ENCODE measurements around the gene ARHGAP33. TPM values are rescaled to one million over a fixed set of nuclear protein-coding genes. Genes with fewer than 3 reads are reported as not detected.
A peak's percentile ranks its signal among the peaks of the same experiment; 100 is the strongest.

The ARHGAP33 gene
- total RNA-seq, 1 donor from 2014 or later = 24.5 TPM

GRCh38 chr19:35805526-35806102 is 30.2 kb downstream of the ARHGAP33 start:
- peaks cover 5% of the 10 kb centered on the region for H3K27me3 Mint-ChIP-seq (ENCODE audit: insufficient read depth)
- no peaks in the 10 kb centered on the region for H3K36me3 Mint-ChIP-seq (ENCODE audit: low read depth)
- no peaks in the 10 kb centered on the region for H3K9me3 Mint-ChIP-seq
- H3K4me3 Mint-ChIP-seq = no peak overlapping the region
- no peak overlapping the region for H3K27ac Mint-ChIP-seq
- peaks cover 10% of the 10 kb centered on the region for H3K4me1 Mint-ChIP-seq (ENCODE audit: low read depth)
- intact Hi-C loops (cut with micrococcal nuclease) = no loop called here
- DNase-seq (ENCODE audit: low spot score) = no peak

GRCh38 chr19:35806597-35806996 is 31.2 kb downstream of the ARHGAP33 start:
- no peaks in the 10 kb centered on the region for H3K36me3 Mint-ChIP-seq (ENCODE audit: low read depth)
- H3K4me1 Mint-ChIP-seq (ENCODE audit: low read depth) = peaks cover 10% of the 10 kb centered on the region
- H3K27ac Mint-ChIP-seq = no peak overlapping the region
- intact Hi-C loops (cut with micrococcal nuclease) = no loop called here
- no peaks in the 10 kb centered on the region for H3K9me3 Mint-ChIP-seq
- DNase-seq (ENCODE audit: low spot score) = no peak
- no peak overlapping the region for H3K4me3 Mint-ChIP-seq
- H3K27me3 Mint-ChIP-seq (ENCODE audit: insufficient read depth) = peaks cover 5% of the 10 kb centered on the region

- DNase-seq (ENCODE audit: low spot score) = no peak
- peaks cover 5% of the 10 kb centered on the region for H3K27me3 Mint-ChIP-seq (ENCODE audit: insufficient read depth)
- peaks cover 10% of the 10 kb centered on the region for H3K4me1 Mint-ChIP-seq (ENCODE audit: low read depth)
- no peak overlapping the region for H3K4me3 Mint-ChIP-seq
- intact Hi-C loops (cut with micrococcal nuclease) = no loop called here
- H3K27ac Mint-ChIP-seq = no peak overlapping the region
- H3K9me3 Mint-ChIP-seq = no peaks in the 10 kb centered on the region
- H3K36me3 Mint-ChIP-seq (ENCODE audit: low read depth) = no peaks in the 10 kb centered on the region
Observed at GRCh38 chr19:35807633-35808032, 32.3 kb downstream of the ARHGAP33 start.

GRCh38 chr19:35811317-35812219 is 36.2 kb downstream of the ARHGAP33 start:
- Mint-ChIP-seq H3K27me3 (ENCODE audit: insufficient read depth) (no peaks in the 10 kb centered on the region), H3K9me3 (no peaks in the 10 kb centered on the region), H3K36me3 (ENCODE audit: low read depth) (no peaks in the 10 kb centered on the region), H3K4me3 (no peak overlapping the region), H3K4me1 (ENCODE audit: low read depth) (no peaks in the 10 kb centered on the region), H3K27ac (no peak overlapping the region)
- DNase-seq (ENCODE audit: low spot score) = no peak
- intact Hi-C loops (cut with micrococcal nuclease) = no loop called here

GRCh38 chr19:35812220-35813042 is 37.1 kb downstream of the ARHGAP33 start, which contains the start of gene PRODH2:
Gene PRODH2, minus strand, starts transcription at chr19:35812845. Its CDS starts 40 bp downstream, at chr19:35812805.
- Mint-ChIP-seq H3K4me1 (ENCODE audit: low read depth) (no peaks in the 10 kb centered on the region), H3K27ac (no peak within 1 kb of the TSS), H3K4me3 (no peak within 1 kb of the TSS), H3K27me3 (ENCODE audit: insufficient read depth) (no peaks in the 10 kb centered on the region), H3K9me3 (no peaks in the 10 kb centered on the region), H3K36me3 (ENCODE audit: low read depth) (no peaks in the 10 kb centered on the region)
- no peak for DNase-seq (ENCODE audit: low spot score)
- intact Hi-C loops (cut with micrococcal nuclease) = no loop called here

GRCh38 chr19:35813043-35813890 is 37.9 kb downstream of the ARHGAP33 start:
- no peaks in the 10 kb centered on the region for H3K4me1 Mint-ChIP-seq (ENCODE audit: low read depth)
- intact Hi-C loops (cut with micrococcal nuclease) = no loop called here
- DNase-seq (ENCODE audit: low spot score) = no peak
- H3K27me3 Mint-ChIP-seq (ENCODE audit: insufficient read depth) = peaks cover 2% of the 10 kb centered on the region
- H3K27ac Mint-ChIP-seq = no peak overlapping the region
- no peaks in the 10 kb centered on the region for H3K9me3 Mint-ChIP-seq
- H3K36me3 Mint-ChIP-seq (ENCODE audit: low read depth) = no peaks in the 10 kb centered on the region
- H3K4me3 Mint-ChIP-seq = no peak overlapping the region

- Mint-ChIP-seq H3K9me3 (no peaks in the 10 kb centered on the region), H3K36me3 (ENCODE audit: low read depth) (no peaks in the 10 kb centered on the region), H3K4me1 (ENCODE audit: low read depth) (no peaks in the 10 kb centered on the region), H3K27ac (no peak overlapping the region), H3K4me3 (no peak overlapping the region), H3K27me3 (ENCODE audit: insufficient read depth) (peaks cover 9% of the 10 kb centered on the region)
- DNase-seq (ENCODE audit: low spot score) = no peak
- intact Hi-C loops (cut with micrococcal nuclease) = no loop called here
Observed at GRCh38 chr19:35816262-35816661, 40.9 kb downstream of the ARHGAP33 start.

- peaks cover 9% of the 10 kb centered on the region for H3K27me3 Mint-ChIP-seq (ENCODE audit: insufficient read depth)
- H3K36me3 Mint-ChIP-seq (ENCODE audit: low read depth) = no peaks in the 10 kb centered on the region
- H3K9me3 Mint-ChIP-seq = no peaks in the 10 kb centered on the region
- no peak overlapping the region for H3K4me3 Mint-ChIP-seq
- no peak overlapping the region for H3K27ac Mint-ChIP-seq
- H3K4me1 Mint-ChIP-seq (ENCODE audit: low read depth) = no peaks in the 10 kb centered on the region
- DNase-seq (ENCODE audit: low spot score) = no peak
- intact Hi-C loops (cut with micrococcal nuclease) = no loop called here
Observed at GRCh38 chr19:35816846-35817245, 41.5 kb downstream of the ARHGAP33 start.

- H3K4me1 Mint-ChIP-seq (ENCODE audit: low read depth) = no peaks in the 10 kb centered on the region
- intact Hi-C loops (cut with micrococcal nuclease) = no loop called here
- no peaks in the 10 kb centered on the region for H3K9me3 Mint-ChIP-seq
- no peak overlapping the region for H3K4me3 Mint-ChIP-seq
- H3K27ac Mint-ChIP-seq = no peak overlapping the region
- DNase-seq (ENCODE audit: low spot score) = no peak
- no peaks in the 10 kb centered on the region for H3K36me3 Mint-ChIP-seq (ENCODE audit: low read depth)
- peaks cover 9% of the 10 kb centered on the region for H3K27me3 Mint-ChIP-seq (ENCODE audit: insufficient read depth)
Observed at GRCh38 chr19:35818445-35818844, 43.1 kb downstream of the ARHGAP33 start.

GRCh38 chr19:35822579-35822978 is 47.2 kb downstream of the ARHGAP33 start:
- no peak for DNase-seq (ENCODE audit: low spot score)
- H3K36me3 Mint-ChIP-seq (ENCODE audit: low read depth) = no peaks in the 10 kb centered on the region
- no peak overlapping the region for H3K4me3 Mint-ChIP-seq
- no peaks in the 10 kb centered on the region for H3K4me1 Mint-ChIP-seq (ENCODE audit: low read depth)
- intact Hi-C loops (cut with micrococcal nuclease) = no loop called here
- no peak overlapping the region for H3K27ac Mint-ChIP-seq
- H3K9me3 Mint-ChIP-seq = no peaks in the 10 kb centered on the region
- H3K27me3 Mint-ChIP-seq (ENCODE audit: insufficient read depth) = peaks cover 16% of the 10 kb centered on the region

- DNase-seq (ENCODE audit: low spot score) = no peak
- H3K27ac Mint-ChIP-seq = no peak overlapping the region
- peaks cover 13% of the 10 kb centered on the region for H3K27me3 Mint-ChIP-seq (ENCODE audit: insufficient read depth)
- intact Hi-C loops (cut with micrococcal nuclease) = no loop called here
- H3K4me1 Mint-ChIP-seq (ENCODE audit: low read depth) = no peaks in the 10 kb centered on the region
- H3K36me3 Mint-ChIP-seq (ENCODE audit: low read depth) = no peaks in the 10 kb centered on the region
- H3K9me3 Mint-ChIP-seq = no peaks in the 10 kb centered on the region
- no peak overlapping the region for H3K4me3 Mint-ChIP-seq
Observed at GRCh38 chr19:35824150-35824549, 48.8 kb downstream of the ARHGAP33 start.

- DNase-seq (ENCODE audit: low spot score) = peak; percentile 43
- intact Hi-C loops (cut with micrococcal nuclease) = loop anchor here (1.0 kb wide), 1 partner anchor 52 kb away; no protein-coding TSS in a partner anchor
- H3K27me3 Mint-ChIP-seq (ENCODE audit: insufficient read depth) = peaks cover 11% of the 10 kb centered on the region
- no peaks in the 10 kb centered on the region for H3K9me3 Mint-ChIP-seq
- no peaks in the 10 kb centered on the region for H3K36me3 Mint-ChIP-seq (ENCODE audit: low read depth)
- H3K27ac Mint-ChIP-seq = no peak overlapping the region
- H3K4me1 Mint-ChIP-seq (ENCODE audit: low read depth) = no peaks in the 10 kb centered on the region
- no peak overlapping the region for H3K4me3 Mint-ChIP-seq
Observed at GRCh38 chr19:35828692-35829301, 53.4 kb downstream of the ARHGAP33 start.

Measured in activated T-helper 1 cell treated with anti-CD3 and anti-CD28 coated beads, Interleukin-12 subunit alpha, Interleukin-12 subunit beta, Interleukin-2, Interleukin-4 antibody, amounts not matched to agents 30 ng/mL and 10 ng/mL and 1 ng/mL, durations not matched to agents 14 hours and 24 hours and 36 hours (primary cell).